ENCODE measurements around the gene SLC35A2.

The SLC35A2 gene

DNA sequence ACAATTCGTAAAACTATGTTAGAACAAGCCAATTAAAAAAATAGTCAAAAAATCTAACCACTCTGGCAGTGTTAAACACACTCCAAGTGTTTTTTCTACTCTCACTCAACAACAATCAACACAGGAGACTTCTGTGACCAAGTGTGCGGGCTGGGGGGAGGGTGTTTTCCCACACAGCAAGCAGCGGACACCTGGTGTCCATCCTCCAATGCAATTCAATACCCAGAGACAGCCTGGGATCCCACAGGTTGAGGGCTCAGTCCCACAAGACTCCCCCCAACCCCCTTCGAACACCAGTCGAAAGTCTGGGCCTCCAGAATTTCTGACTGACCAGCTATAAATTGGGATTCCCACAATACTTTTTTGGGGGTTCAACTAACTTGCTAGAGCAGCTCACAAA, 15.7 kb upstream of the SLC35A2 start:
- no peak for DNase-seq

DNA sequence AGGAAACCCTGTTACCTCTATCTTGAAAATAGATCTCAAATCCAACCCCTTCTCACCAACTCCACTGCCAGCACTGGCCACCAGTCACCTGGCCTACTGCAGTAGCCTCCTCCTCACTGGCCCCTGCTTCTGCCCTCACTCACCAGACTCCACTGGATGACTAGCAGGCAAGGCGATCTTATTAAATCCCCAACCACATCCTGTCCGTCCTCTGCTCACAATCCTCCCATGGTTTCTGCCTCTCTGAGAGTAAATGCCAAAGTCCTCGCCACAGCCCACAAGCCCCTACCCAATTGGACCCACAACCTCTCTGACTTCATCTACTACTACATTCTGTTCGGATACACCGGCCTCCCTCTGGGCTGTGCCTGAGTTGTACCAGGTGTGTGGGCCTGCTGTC, 12.8 kb upstream of the SLC35A2 start:
- no peak for DNase-seq

DNA sequence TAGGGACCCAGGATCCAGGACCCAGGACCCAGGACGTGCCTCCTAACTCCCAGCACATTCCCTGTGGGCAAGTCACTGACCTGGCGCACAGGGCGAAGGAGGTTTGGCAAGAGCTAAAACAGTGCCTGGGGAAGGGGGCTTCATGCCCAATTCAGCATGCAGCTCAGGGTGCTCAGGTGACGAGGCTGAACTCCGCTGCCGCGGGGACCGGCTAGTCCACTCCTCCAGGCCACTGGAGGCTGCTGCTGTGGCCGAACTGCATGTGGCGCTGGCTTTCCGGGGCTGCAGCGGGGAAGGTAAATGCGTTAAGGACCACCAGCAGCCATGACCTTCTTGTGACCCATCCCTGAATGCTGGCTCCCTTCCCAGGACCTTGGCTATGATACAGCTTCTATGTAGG, 12.3 kb upstream of the SLC35A2 start:
- no peak for DNase-seq

DNA sequence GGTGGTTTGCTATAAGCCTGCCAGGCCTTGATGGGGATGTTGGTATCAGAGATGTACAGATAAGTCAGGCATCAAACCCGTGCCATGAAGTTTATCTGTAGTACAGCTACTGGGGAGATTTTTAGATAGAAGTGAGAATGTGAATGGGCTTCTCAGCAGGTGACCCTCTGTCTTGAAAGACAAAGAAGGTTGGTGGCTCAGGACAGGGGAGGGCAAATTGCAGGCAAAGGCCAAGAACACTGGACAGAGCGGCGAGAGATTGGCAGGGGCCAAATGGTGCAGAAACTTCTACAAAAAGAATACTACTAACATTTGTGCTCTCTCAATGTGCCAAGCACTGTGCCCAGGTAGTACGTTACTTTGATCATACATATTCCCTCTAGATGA, 9.3 kb upstream of the SLC35A2 start:
- DNase-seq = no peak

DNA sequence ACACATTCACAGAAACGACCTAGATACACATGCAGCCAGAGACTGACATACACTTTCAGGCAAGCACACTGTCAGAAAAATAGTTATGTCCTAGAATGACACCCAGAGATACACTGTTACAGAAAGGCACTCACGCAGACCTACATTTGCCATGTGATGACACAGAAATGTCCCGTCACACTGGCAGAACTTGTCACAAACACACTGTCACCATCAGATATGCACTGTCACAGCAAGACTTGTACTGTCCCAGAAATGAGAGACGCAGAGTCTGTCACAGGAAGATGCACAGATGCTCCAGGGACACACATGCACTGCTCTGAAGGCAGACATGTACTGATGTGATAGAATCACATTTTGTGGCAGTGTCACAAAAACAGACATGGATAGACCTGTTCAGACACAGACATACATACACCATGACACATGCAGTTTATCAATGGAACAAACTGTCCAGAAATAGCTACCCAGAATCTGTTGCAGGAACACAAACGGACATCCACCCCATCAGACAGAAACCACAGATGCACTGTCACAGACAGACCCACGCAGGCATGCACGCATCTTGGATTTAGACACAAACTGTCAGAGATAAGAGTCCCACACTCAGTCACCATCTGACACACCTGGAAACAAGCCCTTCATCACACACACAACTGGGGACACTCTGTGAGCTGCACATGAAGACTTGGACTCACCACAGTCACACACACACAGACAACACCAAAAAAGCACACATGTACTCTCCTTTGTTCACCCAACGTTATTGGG, 8.7 kb upstream of the SLC35A2 start:
- no peak for DNase-seq

GRCh38 chrX:48919360-48919841, 8.0 kb upstream of the SLC35A2 start:
- no peak for DNase-seq

DNA sequence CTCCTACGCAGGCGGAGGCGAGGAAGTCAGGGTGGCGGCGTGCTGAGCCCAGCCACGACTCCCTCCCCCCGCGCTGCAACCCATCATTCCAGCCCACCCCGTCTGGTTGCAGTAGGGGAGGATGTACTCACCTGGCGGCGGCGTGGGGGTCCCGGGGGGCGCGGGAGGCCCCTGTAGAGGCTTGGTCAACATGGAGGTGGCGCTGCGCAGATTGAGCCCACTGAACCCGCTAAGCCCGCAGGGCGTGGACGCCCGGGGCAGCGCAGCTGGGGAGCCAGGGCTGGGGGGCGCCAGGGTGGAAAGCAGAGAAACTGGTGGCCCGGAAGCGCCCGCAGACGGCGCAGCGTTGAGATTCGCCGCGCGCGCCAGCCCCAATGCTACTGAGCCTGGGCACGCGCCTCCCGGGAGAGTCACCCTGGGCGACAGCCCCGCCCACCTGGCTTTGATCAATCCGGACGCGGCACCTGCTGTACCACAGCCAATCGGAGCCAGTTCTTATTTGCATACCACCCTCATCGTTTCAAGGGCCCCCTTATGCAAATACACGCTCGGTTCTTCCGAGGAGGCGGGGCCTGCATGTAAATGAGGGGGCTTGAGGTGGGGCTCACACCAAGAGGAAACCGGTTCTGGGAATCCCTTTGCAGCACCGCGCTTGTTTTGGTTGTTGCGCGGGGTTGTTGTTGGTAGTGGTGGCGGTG, 7.3 kb upstream of the SLC35A2 start, which contains the start of gene PIM2:
Gene PIM2, minus strand, starts transcription at position 382 of the 698 bp plus-strand sequence. Its CDS starts 190 bp downstream, at position 192.
- peak; percentile 69 for DNase-seq

GRCh38 chrX:48918301-48918642, 6.8 kb upstream of the SLC35A2 start:
- DNase-seq = no peak

DNA sequence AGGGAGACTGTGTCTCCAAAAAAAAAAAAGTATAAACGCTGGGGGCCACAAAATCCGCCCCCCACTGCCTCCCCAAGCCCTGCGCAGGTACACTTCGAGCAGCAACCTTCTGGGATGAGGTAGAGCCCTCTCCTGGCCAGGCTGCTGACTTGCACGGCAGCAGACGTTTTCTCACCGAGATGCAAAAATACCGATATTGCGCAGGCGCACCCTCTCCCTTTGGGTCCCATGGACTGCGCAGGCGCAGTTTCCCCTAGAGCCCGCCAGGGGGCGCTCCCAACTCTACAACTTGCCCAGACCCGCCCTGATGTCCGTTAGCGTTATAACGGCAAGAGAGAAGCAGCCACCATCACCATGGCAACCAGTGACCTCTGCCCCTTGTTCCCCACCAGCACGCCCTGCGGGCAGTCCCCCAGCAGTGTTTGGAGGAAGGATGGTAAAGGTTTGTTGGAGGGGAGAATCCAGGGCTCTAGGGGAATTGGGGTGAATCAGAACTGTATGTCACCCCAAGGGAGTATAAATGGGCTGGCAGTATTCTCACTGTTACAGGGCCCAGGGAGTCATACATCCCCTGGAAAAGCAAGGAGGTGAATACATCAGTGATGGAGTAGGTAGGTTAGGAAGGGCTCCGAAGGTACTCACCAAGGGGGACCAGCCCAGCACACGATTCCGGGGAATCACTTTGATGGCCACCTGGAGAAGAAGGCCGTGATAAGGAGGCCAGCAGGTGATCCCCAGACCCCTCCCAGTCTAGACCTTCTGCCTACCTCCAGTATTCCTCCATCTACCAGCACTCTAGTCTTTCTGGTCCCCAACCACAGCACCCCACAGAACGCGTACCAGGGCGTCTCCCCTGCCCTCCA, 5.9 kb upstream of the SLC35A2 start:
- DNase-seq = peak; percentile 85

GRCh38 chrX:48914593-48915493, 3.4 kb upstream of the SLC35A2 start:
- DNase-seq = no peak

DNA sequence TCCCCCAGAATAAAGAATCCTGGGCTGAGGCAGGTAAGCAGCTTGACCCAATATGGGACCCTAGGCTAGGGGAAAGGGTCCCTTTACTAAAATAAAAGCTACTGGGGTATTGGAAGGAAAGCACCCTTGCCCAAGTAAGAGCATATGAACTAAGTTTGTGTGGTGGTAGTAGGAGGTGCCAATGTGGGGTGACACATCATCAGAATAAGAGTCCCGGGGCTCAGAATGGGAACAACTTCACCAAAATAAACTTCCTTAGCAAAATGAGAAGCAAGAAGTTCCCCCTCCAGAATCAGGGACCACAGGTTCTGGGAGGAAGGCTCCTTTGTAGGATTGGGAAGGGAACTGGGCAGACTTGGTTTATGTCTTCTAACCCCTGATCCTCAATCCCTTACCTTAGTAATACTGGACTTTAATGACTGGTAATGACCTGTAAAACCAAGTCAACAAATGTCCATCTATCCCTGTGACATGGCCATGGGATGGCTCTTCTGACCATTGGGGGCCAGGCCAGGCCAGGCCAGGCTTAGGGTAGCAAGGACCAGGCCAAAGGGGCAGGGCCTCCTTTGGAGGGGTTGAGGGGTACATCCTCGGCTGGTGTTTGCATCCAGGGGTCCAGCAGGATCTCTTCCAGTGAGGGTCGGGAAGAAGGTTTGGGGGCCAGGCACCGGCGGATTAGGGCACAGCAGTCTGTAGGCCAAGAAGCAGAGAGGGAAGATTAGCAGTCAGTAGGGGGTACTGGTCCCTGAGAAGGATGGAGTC, 2.3 kb upstream of the SLC35A2 start:
- DNase-seq = no peak

GRCh38 chrX:48910926-48911411, 477 bp downstream of the SLC35A2 start:
- DNase-seq = peak; percentile 20

DNA sequence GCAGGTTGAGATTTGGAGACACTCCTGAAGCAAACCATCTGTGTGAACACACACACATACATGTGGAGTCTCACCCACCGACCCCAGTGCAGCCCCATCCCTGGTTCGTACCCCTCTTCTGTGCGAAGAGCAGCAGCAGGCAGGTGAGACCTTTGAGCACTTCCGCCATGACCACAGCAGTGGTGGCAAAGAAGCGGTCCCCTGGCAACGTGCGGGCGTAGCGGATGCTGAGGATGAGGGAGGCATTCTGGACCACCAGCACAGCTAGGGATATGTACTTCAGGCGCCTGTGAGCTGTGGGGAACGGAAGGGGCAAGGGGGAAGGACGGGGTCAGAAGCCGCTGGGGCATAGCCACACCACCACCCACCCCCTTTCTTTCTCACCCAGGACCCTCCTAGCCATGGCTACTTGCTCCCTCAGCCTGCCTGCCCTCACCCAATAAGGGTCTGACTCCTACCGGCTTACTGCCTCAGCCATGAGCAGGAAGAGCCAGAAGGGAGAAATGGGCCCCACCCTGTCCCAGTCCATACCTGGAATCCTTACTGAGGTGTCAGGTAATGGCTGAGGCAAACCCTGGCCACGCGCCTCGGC, 1.6 kb downstream of the SLC35A2 start:
- no peak for DNase-seq

DNA sequence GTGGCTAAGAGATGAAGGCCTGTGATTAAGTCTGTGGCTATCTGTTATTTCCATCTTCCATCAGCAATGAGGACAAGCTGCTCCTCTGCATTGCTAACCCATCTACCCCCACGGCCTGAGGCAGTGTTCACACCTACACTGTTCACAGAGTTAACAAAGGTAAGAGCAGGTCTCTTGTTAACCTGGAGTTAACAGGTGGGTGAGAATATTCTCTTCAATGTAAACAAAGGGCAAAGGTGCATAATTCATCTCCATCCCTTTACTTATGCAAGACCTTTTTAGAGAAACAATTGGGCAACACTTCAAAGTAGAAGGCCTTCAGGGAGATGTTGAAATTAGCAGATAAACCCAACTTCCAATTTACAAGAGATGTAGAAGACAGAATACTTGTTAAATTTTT, 2.8 kb downstream of the SLC35A2 start:
- DNase-seq = no peak

GRCh38 chrX:48905090-48905790, 6.2 kb downstream of the SLC35A2 start:
- no peak for DNase-seq

GRCh38 chrX:48904626-48905025, 6.8 kb downstream of the SLC35A2 start:
- DNase-seq = no peak

DNA sequence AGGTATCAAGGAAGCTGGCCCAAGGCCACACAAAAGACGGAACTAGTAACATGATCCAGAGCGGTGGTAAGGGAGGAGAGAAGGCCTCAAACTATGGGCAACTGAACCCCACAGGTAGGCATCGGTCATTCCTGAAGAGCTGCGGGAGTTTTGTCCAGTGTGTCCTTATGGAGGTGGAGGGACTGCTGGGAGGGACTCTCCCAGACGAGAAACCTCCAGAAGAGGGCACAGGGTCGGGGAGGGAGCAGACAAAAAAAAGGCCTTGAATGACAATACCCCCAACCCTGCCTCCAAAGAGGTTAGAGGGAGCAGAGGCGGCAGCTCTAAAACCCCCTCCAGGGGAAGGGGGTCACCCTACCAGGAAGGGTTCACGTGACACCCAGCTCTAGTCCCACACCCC, 7.3 kb downstream of the SLC35A2 start:
- DNase-seq = no peak

DNA sequence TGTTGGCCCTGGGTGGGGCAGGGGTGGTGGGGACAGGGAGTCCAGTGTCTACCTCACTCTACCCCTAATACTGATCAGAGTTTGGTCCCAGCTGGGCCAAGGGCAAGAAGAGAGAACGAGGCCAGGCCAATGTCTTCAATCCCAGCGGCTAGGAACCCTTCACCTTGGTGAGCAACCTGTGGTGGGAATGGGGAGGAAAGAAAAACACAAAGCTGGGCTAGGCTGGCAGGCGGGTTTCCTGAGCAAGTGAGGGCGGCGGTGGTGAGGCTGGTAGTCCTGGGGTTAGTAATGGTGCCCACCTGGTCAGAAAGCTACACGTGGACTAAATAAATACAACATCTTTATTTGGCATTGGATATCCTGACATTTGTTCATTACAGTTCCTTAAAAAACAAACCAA, 8.2 kb downstream of the SLC35A2 start:
- DNase-seq = no peak

- no peak for DNase-seq
Measured at GRCh38 chrX:48902776-48903175, 8.7 kb downstream of the SLC35A2 start.

DNA sequence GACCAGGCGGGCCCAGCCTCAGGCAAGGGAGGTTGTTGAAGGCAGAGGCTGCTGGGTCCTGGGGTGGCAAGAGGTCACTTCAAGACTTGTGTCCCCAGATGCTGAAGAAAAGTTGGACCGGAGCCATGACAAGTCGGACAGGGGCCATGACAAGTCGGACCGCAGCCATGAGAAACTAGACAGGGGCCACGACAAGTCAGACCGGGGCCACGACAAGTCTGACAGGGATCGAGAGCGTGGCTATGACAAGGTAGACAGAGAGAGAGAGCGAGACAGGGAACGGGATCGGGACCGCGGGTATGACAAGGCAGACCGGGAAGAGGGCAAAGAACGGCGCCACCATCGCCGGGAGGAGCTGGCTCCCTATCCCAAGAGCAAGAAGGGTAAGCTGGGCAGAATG, 9.3 kb downstream of the SLC35A2 start:
- DNase-seq = no peak

Measured in fibroblast of skin of abdomen (primary cell).